Thymus (tissue), 11 donors: ENCODE measurements around the gene EP400. TPM values are rescaled to one million over a fixed set of nuclear protein-coding genes. Genes with fewer than 3 reads are reported as not detected.

Experiments
- DNase-seq, 9 donors: peaks; one replicate each; pipeline ENCODE4 v3.0.0-alpha.2; 2013; ENCODE audit warnings: low spot score in 9 of 9, low read depth in 6 of 9, missing footprints in 1 of 9
- H3K27ac ChIP-seq, 2 donors: one replicate each; pipeline ENCODE4 v1.5.1; 2013; ENCODE audit warnings: control low read depth in 1 of 2, low read depth in 1 of 2, low read length in 1 of 2, mild to moderate bottlenecking in 1 of 2, moderate library complexity in 1 of 2
- H3K27me3 ChIP-seq, 2 donors: one replicate each; pipeline ENCODE4 v1.5.1; 2013; ENCODE audit warnings: low read length in 1 of 2; ENCODE audit not compliant: control insufficient read depth in 2 of 2, insufficient read depth in 1 of 2
- H3K36me3 ChIP-seq, 2 donors: one replicate each; pipeline ENCODE4 v1.5.1; 2013; ENCODE audit warnings: low read length in 1 of 2, mild to moderate bottlenecking in 1 of 2, moderate library complexity in 1 of 2; ENCODE audit not compliant: control insufficient read depth in 2 of 2, insufficient read depth in 2 of 2
- H3K4me1 ChIP-seq, 2 donors: one replicate each; pipeline ENCODE4 v1.5.1; 2013; ENCODE audit warnings: low read length in 2 of 2; ENCODE audit not compliant: control insufficient read depth in 2 of 2, insufficient read depth in 2 of 2
- H3K4me3 ChIP-seq, 2 donors: one replicate each; pipeline ENCODE4 v1.5.1; 2013; ENCODE audit warnings: low read length in 2 of 2, control low read depth in 1 of 2, mild to moderate bottlenecking in 1 of 2
- H3K9me3 ChIP-seq, 2 donors: one replicate each; pipeline ENCODE4 v1.5.1; 2013; ENCODE audit warnings: low read length in 1 of 2, mild to moderate bottlenecking in 1 of 2; ENCODE audit not compliant: control insufficient read depth in 2 of 2, insufficient read depth in 1 of 2
- WGBS: extraction: QIAGEN DNeasy Blood & Tissue Kit; methylation state at CpG from one replicate; pipeline ENCODE4 v1.1.7; 2013; 5-methylcytosine and 5-hydroxymethylcytosine counted together
- polyA plus RNA-seq: library from polyadenylated mRNA; stranded (reverse); fragments of 200-250 nt; gene quantifications from one replicate; pipeline ENCODE4 v1.2.3, GENCODE V29; 2013
- total RNA-seq: library from RNA; stranded (reverse); fragments of 120-200 nt; gene quantifications from one replicate; pipeline ENCODE4 v1.2.4, GENCODE V29; 2013
- donor health status: healthy.

EP400 gene
- total and polyA plus RNA-seq, 2 donors: 4.6 to 28.9 TPM

GRCh38 chr12:132015686-132016430 lies 66.1 kb downstream of the EP400 start:
- H3K4me3 ChIP-seq: no peak overlapping the region
- no peak for DNase-seq
- H3K27ac ChIP-seq: no peak overlapping the region
- H3K9me3 ChIP-seq: no peaks in the 10 kb centered on the region
- WGBS: 99% methylated on average over 21 of the region's 21 CpGs
- H3K4me1 ChIP-seq: no peaks in the 10 kb centered on the region
- no peaks in the 10 kb centered on the region for H3K27me3 ChIP-seq
- H3K36me3 ChIP-seq: peaks cover 90% of the 10 kb centered on the region in 2 donors

GRCh38 chr12:132018193-132018916 lies 68.6 kb downstream of the EP400 start:
- Histone ChIP-seq H3K4me3 (no peak overlapping the region), H3K27me3 (no peaks in the 10 kb centered on the region), H3K9me3 (no peaks in the 10 kb centered on the region), H3K36me3 (peaks cover 73% of the 10 kb centered on the region in 2 donors), H3K27ac (no peak overlapping the region), H3K4me1 (no peaks in the 10 kb centered on the region)
- WGBS: 96% methylated on average over 18 of the region's 18 CpGs
- no peak for DNase-seq

GRCh38 chr12:132019891-132020290 lies 70.1 kb downstream of the EP400 start:
- no peak for DNase-seq
- Histone ChIP-seq H3K4me1 (no peaks in the 10 kb centered on the region), H3K27me3 (no peaks in the 10 kb centered on the region), H3K36me3 (peaks cover 69 to 72% of the 10 kb centered on the region in 2 donors), H3K4me3 (no peak overlapping the region), H3K9me3 (no peaks in the 10 kb centered on the region), H3K27ac (no peak overlapping the region)
- 97% methylated on average over 18 of the region's 18 CpGs for WGBS

GRCh38 chr12:132020292-132020691 lies 70.5 kb downstream of the EP400 start:
- no peaks in the 10 kb centered on the region for H3K4me1 ChIP-seq
- WGBS: 98% methylated on average over 9 of the region's 9 CpGs
- H3K4me3 ChIP-seq: no peak overlapping the region
- DNase-seq: no peak
- no peaks in the 10 kb centered on the region for H3K27me3 ChIP-seq
- peaks cover 68 to 72% of the 10 kb centered on the region in 2 donors for H3K36me3 ChIP-seq
- no peak overlapping the region for H3K27ac ChIP-seq
- H3K9me3 ChIP-seq: no peaks in the 10 kb centered on the region

GRCh38 chr12:132021031-132021871 lies 71.5 kb downstream of the EP400 start:
- no peak overlapping the region for H3K27ac ChIP-seq
- no peak overlapping the region for H3K4me3 ChIP-seq
- no peaks in the 10 kb centered on the region for H3K9me3 ChIP-seq
- H3K27me3 ChIP-seq: no peaks in the 10 kb centered on the region
- H3K36me3 ChIP-seq: peaks cover 72 to 73% of the 10 kb centered on the region in 2 donors
- WGBS: 96% methylated on average over 30 of the region's 30 CpGs
- H3K4me1 ChIP-seq: no peaks in the 10 kb centered on the region
- no peak for DNase-seq

GRCh38 chr12:132021965-132022364 lies 72.2 kb downstream of the EP400 start:
- Histone ChIP-seq H3K4me3 (no peak overlapping the region), H3K36me3 (peaks cover 73 to 75% of the 10 kb centered on the region in 2 donors), H3K27ac (no peak overlapping the region), H3K4me1 (no peaks in the 10 kb centered on the region), H3K9me3 (no peaks in the 10 kb centered on the region), H3K27me3 (no peaks in the 10 kb centered on the region)
- DNase-seq: no peak
- WGBS: 97% methylated on average over 2 of the region's 2 CpGs

- Histone ChIP-seq H3K9me3 (no peaks in the 10 kb centered on the region), H3K4me3 (no peak overlapping the region), H3K4me1 (no peaks in the 10 kb centered on the region), H3K36me3 (peaks cover 72 to 73% of the 10 kb centered on the region in 2 donors), H3K27me3 (no peaks in the 10 kb centered on the region), H3K27ac (no peak overlapping the region)
- 98% methylated on average over 11 of the region's 11 CpGs for WGBS
- DNase-seq: no peak
These were observed 73.9 kb downstream of the EP400 start for GRCh38 chr12:132023658-132024057.

- WGBS: 92% methylated on average over 11 of the region's 11 CpGs
- Histone ChIP-seq H3K27ac (no peak overlapping the region), H3K27me3 (no peaks in the 10 kb centered on the region), H3K9me3 (no peaks in the 10 kb centered on the region), H3K4me3 (no peak overlapping the region), H3K4me1 (no peaks in the 10 kb centered on the region), H3K36me3 (peaks cover 72 to 74% of the 10 kb centered on the region in 2 donors)
- no peak for DNase-seq
These were observed 75.0 kb downstream of the EP400 start for GRCh38 chr12:132024758-132025157.

- Histone ChIP-seq H3K27me3 (no peaks in the 10 kb centered on the region), H3K27ac (no peak overlapping the region), H3K9me3 (no peaks in the 10 kb centered on the region), H3K4me3 (no peak overlapping the region), H3K4me1 (no peaks in the 10 kb centered on the region), H3K36me3 (peaks cover 72 to 74% of the 10 kb centered on the region in 2 donors)
- no peak for DNase-seq
- 98% methylated on average over 14 of the region's 14 CpGs for WGBS
These were observed 75.8 kb downstream of the EP400 start for GRCh38 chr12:132025526-132025925.
